DND-41 (cell line): Measurements from ENCODE around the gene FARP1.

ENCODE experiments used
- ATAC-seq: fragments of 200-7000 bp; cut with Tn5 transposase; 3 replicates; pipeline ENCODE4 v1.9.1; 2021; ENCODE audit warnings: low read depth; ENCODE audit not compliant: insufficient read depth
- DNase-seq: peaks from one replicate; pipeline ENCODE4 v3.0.0-alpha.2; 2020
- H2AFZ ChIP-seq: 2 replicates; pipeline ENCODE4 v1.6.0; 2012; ENCODE audit warnings: low read depth, low read length
- H3K27ac ChIP-seq: 2 replicates; pipeline ENCODE4 v1.5.1; 2012; ENCODE audit warnings: low read length, inconsistent platforms
- H3K27me3 ChIP-seq: fragments of 200-600 bp; sonication (generic); 2 replicates; pipeline ENCODE4 v1.6.0; 2012; ENCODE audit warnings: low read length, mild to moderate bottlenecking, inconsistent platforms; ENCODE audit not compliant: insufficient read depth, poor library complexity
- H3K36me3 ChIP-seq: 2 replicates; pipeline ENCODE4 v1.5.1; 2012; ENCODE audit warnings: low read length, inconsistent platforms; ENCODE audit not compliant: insufficient read depth
- H3K4me1 ChIP-seq: 2 replicates; pipeline ENCODE4 v1.5.1; 2012; ENCODE audit warnings: mild to moderate bottlenecking, low read length; ENCODE audit not compliant: insufficient read depth
- H3K4me2 ChIP-seq: 2 replicates; pipeline ENCODE4 v1.6.0; 2012; ENCODE audit warnings: mild to moderate bottlenecking, moderate library complexity, low read length, inconsistent platforms; ENCODE audit not compliant: insufficient read depth
- H3K4me3 ChIP-seq, 2 experiments: fragments of 200-600 bp in 1 of 2; shearing (Covaris generic) in 1 of 2; 2 replicates each; pipeline ENCODE4 v1.5.1; 2012 to 2016; ENCODE audit warnings: inconsistent platforms in 2 of 2, low read length in 2 of 2, mild to moderate bottlenecking in 2 of 2, low read depth in 1 of 2, moderate library complexity in 1 of 2
- H3K79me2 ChIP-seq: 2 replicates; pipeline ENCODE4 v1.6.0; 2012; ENCODE audit warnings: low read length, inconsistent platforms; ENCODE audit not compliant: insufficient read depth
- H3K9ac ChIP-seq: 2 replicates; pipeline ENCODE4 v1.6.0; 2012; ENCODE audit warnings: low read depth, mild to moderate bottlenecking, inconsistent platforms, low read length, moderate library complexity
- H3K9me3 ChIP-seq: 2 replicates; pipeline ENCODE4 v1.5.1; 2012; ENCODE audit warnings: low read length, moderate library complexity, mild to moderate bottlenecking, inconsistent platforms; ENCODE audit not compliant: insufficient read depth, severe bottlenecking
- H4K20me1 ChIP-seq: 2 replicates; pipeline ENCODE4 v1.6.0; 2012; ENCODE audit warnings: low read length; ENCODE audit not compliant: insufficient read depth
- CTCF ChIP-seq: IDR thresholded peaks from 2 replicates; pipeline ENCODE4 v1.5.1; 2012; ENCODE audit warnings: borderline replicate concordance, low read length, moderate library complexity, mild to moderate bottlenecking; ENCODE audit not compliant: poor library complexity, severe bottlenecking; ENCODE audit errors: extremely low read depth
- EZH2 ChIP-seq: IDR thresholded peaks from 3 replicates; pipeline ENCODE4 v1.6.1; 2012; ENCODE audit warnings: borderline replicate concordance, low read depth, mild to moderate bottlenecking, moderate library complexity, low read length, inconsistent platforms; ENCODE audit not compliant: severe bottlenecking

FARP1 gene

GRCh38 chr13:98305670-98306069 is 162.8 kb downstream of the FARP1 start:
- Histone ChIP-seq H3K4me2 (no peak overlapping the region), H3K4me1 (no peaks in the 10 kb centered on the region), H3K9me3 (no peaks in the 10 kb centered on the region), H3K79me2 (no peaks in the 10 kb centered on the region), H3K36me3 (no peaks in the 10 kb centered on the region), H3K27ac (no peak overlapping the region), H3K9ac (no peak overlapping the region), H2AFZ (no peak overlapping the region), H3K27me3 (peaks cover 3% of the 10 kb centered on the region), H4K20me1 (no peaks in the 10 kb centered on the region), H3K4me3 (no peak overlapping the region)
- no peak for ATAC-seq
- TF ChIP-seq CTCF (no peak), EZH2 (no peak)
- no peak for DNase-seq

DNA sequence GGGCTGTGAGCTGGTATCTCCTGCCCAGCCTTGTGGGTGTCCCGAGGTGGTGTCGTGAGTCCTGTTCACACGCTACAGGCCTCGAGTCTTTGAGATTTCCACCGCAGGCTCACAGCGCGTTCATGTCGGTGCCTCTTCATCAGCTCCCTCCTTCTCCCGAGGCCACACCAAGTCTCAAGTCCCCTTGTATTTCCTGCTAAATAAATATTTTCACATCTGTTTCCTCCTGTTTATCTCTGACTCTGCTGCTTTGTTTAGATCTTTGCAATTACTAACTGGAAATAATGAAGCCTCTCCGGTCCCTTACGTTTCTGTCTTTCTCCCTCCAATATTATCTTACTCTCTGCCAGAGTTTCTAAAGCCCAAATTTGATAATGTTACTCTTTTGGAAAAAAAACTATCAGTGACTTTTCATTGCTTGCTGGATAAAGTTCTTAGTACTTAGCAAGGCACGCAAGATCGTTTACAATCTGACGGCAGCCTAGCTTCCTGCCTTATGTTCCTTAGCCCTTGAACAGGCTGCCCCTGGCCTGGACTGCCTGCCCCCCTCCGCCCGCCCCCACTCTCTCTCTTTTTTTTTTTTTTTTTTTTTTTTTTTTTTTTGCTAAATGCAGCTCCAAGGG is 164.7 kb downstream of the FARP1 start:
- TF ChIP-seq CTCF (no peak), EZH2 (no peak)
- no peak overlapping the region for H3K9ac ChIP-seq
- no peaks in the 10 kb centered on the region for H3K79me2 ChIP-seq
- no peaks in the 10 kb centered on the region for H4K20me1 ChIP-seq
- H2AFZ ChIP-seq: no peak overlapping the region
- H3K4me2 ChIP-seq: no peak overlapping the region
- H3K27ac ChIP-seq: no peak overlapping the region
- H3K36me3 ChIP-seq: no peaks in the 10 kb centered on the region
- H3K27me3 ChIP-seq: peaks cover 2% of the 10 kb centered on the region
- no peak overlapping the region for H3K4me3 ChIP-seq
- no peak for DNase-seq
- H3K4me1 ChIP-seq: no peaks in the 10 kb centered on the region
- no peak for ATAC-seq
- no peaks in the 10 kb centered on the region for H3K9me3 ChIP-seq

- DNase-seq (no peak), ATAC-seq (no peak)
- no peaks in the 10 kb centered on the region for H3K4me1 ChIP-seq
- TF ChIP-seq CTCF (no peak), EZH2 (no peak)
- no peak overlapping the region for H3K9ac ChIP-seq
- H3K79me2 ChIP-seq: no peaks in the 10 kb centered on the region
- H3K27ac ChIP-seq: no peak overlapping the region
- no peak overlapping the region for H3K4me3 ChIP-seq
- H3K36me3 ChIP-seq: no peaks in the 10 kb centered on the region
- H4K20me1 ChIP-seq: no peaks in the 10 kb centered on the region
- no peak overlapping the region for H2AFZ ChIP-seq
- no peaks in the 10 kb centered on the region for H3K9me3 ChIP-seq
- H3K27me3 ChIP-seq: no peaks in the 10 kb centered on the region
- no peak overlapping the region for H3K4me2 ChIP-seq
Observed at GRCh38 chr13:98308086-98308911, 165.4 kb downstream of the FARP1 start.
